SK-N-SH (cell line): ENCODE measurements around the gene FNDC3B. TPM values are rescaled to one million over a fixed set of nuclear protein-coding genes. Genes with fewer than 3 reads are reported as not detected.

Experiments used
- CTCF ChIA-PET: fragments of 300-600, 350-600 bp; formaldehyde crosslinking; extraction: SDS; loops from one replicate; lab custom pipeline; 2021; lab: Yijun Ruan, JAX
- POLR2A ChIA-PET: fragments of 350-600 bp; sonication (Branson Sonifier 250); formaldehyde crosslinking; extraction: SDS; loops from one replicate; lab custom pipeline; 2020; ENCODE audit warnings: antibody characterized with exemption, inconsistent platforms; lab: Yijun Ruan, JAX
- DNase-seq: peaks from one replicate; pipeline ENCODE4 v3.0.0; 2012
- H2AFZ ChIP-seq: fragments of 200-600 bp; sonication (generic); 2 replicates; pipeline ENCODE4 v1.8.1; 2016; ENCODE audit warnings: antibody characterized with exemption, mild to moderate bottlenecking, low read depth
- H3F3A ChIP-seq: fragments of 200-600 bp; sonication (generic); replicated peaks from 2 replicates; pipeline ENCODE3; 2016; ENCODE audit warnings: antibody characterized with exemption, mild to moderate bottlenecking; ENCODE audit not compliant: insufficient read depth
- H3K27ac ChIP-seq, 2 experiments: fragments of 200-500 bp in 1 of 2; fragments of 200-600 bp in 1 of 2; sonication (Bioruptor generic) in 1 of 2; sonication (generic), shearing (Covaris generic) in 1 of 2; 2 replicates each; pipeline versions ENCODE4 v1.5.1 to v1.6.1; 2014 to 2016; ENCODE audit warnings: low read depth in 2 of 2, inconsistent platforms in 1 of 2, low read length in 1 of 2, mild to moderate bottlenecking in 1 of 2, mixed read lengths in 1 of 2
- H3K27me3 ChIP-seq: fragments of 200-600 bp; sonication (generic), shearing (Covaris generic); 2 replicates; pipeline ENCODE4 v1.6.1; 2016; ENCODE audit warnings: mixed run types; ENCODE audit not compliant: insufficient read depth
- H3K36me3 ChIP-seq, 2 experiments: fragments of 200-500 bp in 1 of 2; fragments of 200-600 bp in 1 of 2; sonication (Bioruptor generic) in 1 of 2; sonication (generic) in 1 of 2; replicated peaks in 1 of 2; 2 replicates each; pipeline versions ENCODE3 to v1.5.1; 2014 to 2016; ENCODE audit warnings: low read length in 1 of 2, mild to moderate bottlenecking in 1 of 2; ENCODE audit not compliant: insufficient read depth in 2 of 2, control insufficient read depth in 1 of 2
- H3K4me1 ChIP-seq, 2 experiments: fragments of 200-500 bp in 1 of 2; fragments of 200-600 bp in 1 of 2; sonication (Bioruptor generic) in 1 of 2; sonication (generic), shearing (Covaris generic) in 1 of 2; 2 replicates each; pipeline versions ENCODE4 v1.5.1 to v1.6.1; 2014 to 2016; ENCODE audit warnings: low read depth in 1 of 2, low read length in 1 of 2, mixed run types in 1 of 2; ENCODE audit not compliant: insufficient read depth in 2 of 2, control insufficient read depth in 1 of 2
- H3K4me2 ChIP-seq: fragments of 200-600 bp; sonication (generic), shearing (Covaris generic); 2 replicates; pipeline ENCODE4 v1.6.1; 2017; ENCODE audit warnings: mixed run types
- H3K4me3 ChIP-seq, 2 experiments: fragments of 200-500 bp in 1 of 2; fragments of 200-600 bp in 1 of 2; sonication (Bioruptor generic) in 1 of 2; sonication (generic), shearing (Covaris generic) in 1 of 2; 2 replicates each; pipeline versions ENCODE4 v1.5.1 to v1.8.1; 2014 to 2016; ENCODE audit warnings: low read depth in 2 of 2, inconsistent platforms in 1 of 2, low read length in 1 of 2, mild to moderate bottlenecking in 1 of 2, mixed read lengths in 1 of 2, moderate library complexity in 1 of 2
- H3K79me2 ChIP-seq: fragments of 200-600 bp; sonication (generic); 2 replicates; pipeline ENCODE4 v1.8.1; 2017; ENCODE audit warnings: mild to moderate bottlenecking; ENCODE audit not compliant: insufficient read depth
- H3K9ac ChIP-seq: fragments of 200-600 bp; sonication (generic); 2 replicates; pipeline ENCODE4 v1.6.1; 2017; ENCODE audit warnings: mixed run types
- H3K9me2 ChIP-seq: fragments of 200-600 bp; sonication (generic); 2 replicates; pipeline ENCODE4 v1.6.1; 2017; ENCODE audit warnings: mixed run types
- H3K9me3 ChIP-seq: fragments of 200-600 bp; sonication (generic); 2 replicates; pipeline ENCODE4 v1.6.1; 2017; ENCODE audit warnings: mixed run types, mild to moderate bottlenecking, moderate library complexity
- H4K20me1 ChIP-seq: fragments of 200-600 bp; sonication (generic); 2 replicates; pipeline ENCODE4 v1.6.1; 2017; ENCODE audit warnings: mild to moderate bottlenecking, mixed run types; ENCODE audit not compliant: insufficient read depth
- EP300 ChIP-seq, 2 experiments: IDR thresholded peaks; 2 replicates each; pipeline versions ENCODE4 v1.4.0 to v1.6.1; 2012; ENCODE audit warnings: borderline replicate concordance in 1 of 2, low read depth in 1 of 2, low read length in 1 of 2
- GABPA ChIP-seq: IDR thresholded peaks from 2 replicates; pipeline ENCODE4 v1.4.0; 2012; ENCODE audit warnings: low read depth, mild to moderate bottlenecking
- WGBS: methylation state at CpG from one replicate; pipeline ENCODE4 v1.1.6; 2017; ENCODE audit warnings: low lambda C conversion rate; 5-methylcytosine and 5-hydroxymethylcytosine counted together
- polyA plus RNA-seq, 3 experiments: library from polyadenylated mRNA; depleted of rRNA; stranded (reverse); fragments of >200 nt; gene quantifications; 2 replicates each; pipeline ENCODE4 v1.2.3, GENCODE V29; 2012
- TF ChIP-seq, protein P1 (sequence below): IDR thresholded peaks from 2 replicates; pipeline ENCODE4 v1.4.0; 2012; ENCODE audit warnings: low read depth, borderline replicate concordance
- TF ChIP-seq, protein P2 (sequence below): IDR thresholded peaks from 2 replicates; pipeline ENCODE4 v1.6.1; 2012; ENCODE audit warnings: mild to moderate bottlenecking, low read depth, low read length, moderate library complexity
- TF ChIP-seq, protein P3 (sequence below): fragments of 150-350 bp; IDR thresholded peaks from 2 replicates; pipeline ENCODE4 v1.6.1; 2016; ENCODE audit warnings: mild to moderate bottlenecking, low read depth, low read length
- TF ChIP-seq, protein P4 (sequence below): fragments of 150-350 bp; IDR thresholded peaks from 2 replicates; pipeline ENCODE4 v1.6.1; 2017; ENCODE audit warnings: antibody characterized with exemption, low read length, low read depth, borderline replicate concordance
- TF ChIP-seq, protein P5 (sequence below): fragments of 200-600 bp; sonication (generic); IDR thresholded peaks from 2 replicates; pipeline ENCODE4 v1.6.1; 2017; ENCODE audit warnings: antibody characterized with exemption, mild to moderate bottlenecking, moderate library complexity

Gene FNDC3B
- polyA plus RNA-seq, 1 of the 3 experiments (the other 2 are of a cell fraction) = 10.4 TPM

DNA sequence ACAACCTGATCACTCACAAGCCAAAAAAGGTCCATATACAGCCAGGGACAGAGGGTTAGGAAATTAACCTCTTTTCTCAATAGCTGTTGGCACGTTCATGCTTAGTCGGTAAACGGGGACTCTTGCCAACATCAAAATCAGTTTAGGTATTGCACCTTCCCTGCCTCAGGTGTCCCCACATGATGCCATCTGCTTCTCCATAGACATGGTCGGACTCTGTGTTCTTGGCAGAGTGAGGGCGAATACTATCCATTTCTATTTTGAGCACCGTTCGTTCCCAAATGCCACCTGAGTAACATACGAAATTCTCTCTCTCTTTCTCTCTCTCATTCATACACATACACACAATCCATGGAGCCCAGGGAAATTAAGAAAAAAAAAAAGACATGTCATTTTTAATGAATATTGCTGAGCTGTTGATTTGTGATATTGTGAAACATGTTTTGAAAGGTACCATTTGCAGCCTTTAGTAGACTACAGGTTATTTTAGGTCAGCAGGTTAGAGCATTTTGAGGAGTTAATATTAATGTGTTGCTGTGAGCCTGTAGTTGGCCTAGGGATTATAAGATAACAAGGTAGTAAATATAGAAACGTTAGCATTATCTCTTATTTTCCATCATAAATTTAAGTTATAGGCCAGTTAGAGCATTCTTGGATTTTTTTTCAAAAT, 330.3 kb downstream of the FNDC3B start:
- Histone ChIP-seq H3K4me3 (no peak overlapping the region), H3K79me2 (no peaks in the 10 kb centered on the region), H3K4me2 (no peak overlapping the region), H3K27me3 (no peaks in the 10 kb centered on the region), H3K4me1 (peaks cover 0 to 7% of the 10 kb centered on the region in 2 experiments; a peak in 2 of 4 replicates), H3F3A (peaks cover 3% of the 10 kb centered on the region), H3K36me3 (peaks cover 45 to 52% of the 10 kb centered on the region in 2 experiments), H3K9ac (no peak overlapping the region), H2AFZ (no peak overlapping the region), H3K9me3 (no peaks in the 10 kb centered on the region), H3K9me2 (no peaks in the 10 kb centered on the region), H3K27ac (no peak overlapping the region), H4K20me1 (no peaks in the 10 kb centered on the region)
- TF ChIP-seq, protein P1, sequence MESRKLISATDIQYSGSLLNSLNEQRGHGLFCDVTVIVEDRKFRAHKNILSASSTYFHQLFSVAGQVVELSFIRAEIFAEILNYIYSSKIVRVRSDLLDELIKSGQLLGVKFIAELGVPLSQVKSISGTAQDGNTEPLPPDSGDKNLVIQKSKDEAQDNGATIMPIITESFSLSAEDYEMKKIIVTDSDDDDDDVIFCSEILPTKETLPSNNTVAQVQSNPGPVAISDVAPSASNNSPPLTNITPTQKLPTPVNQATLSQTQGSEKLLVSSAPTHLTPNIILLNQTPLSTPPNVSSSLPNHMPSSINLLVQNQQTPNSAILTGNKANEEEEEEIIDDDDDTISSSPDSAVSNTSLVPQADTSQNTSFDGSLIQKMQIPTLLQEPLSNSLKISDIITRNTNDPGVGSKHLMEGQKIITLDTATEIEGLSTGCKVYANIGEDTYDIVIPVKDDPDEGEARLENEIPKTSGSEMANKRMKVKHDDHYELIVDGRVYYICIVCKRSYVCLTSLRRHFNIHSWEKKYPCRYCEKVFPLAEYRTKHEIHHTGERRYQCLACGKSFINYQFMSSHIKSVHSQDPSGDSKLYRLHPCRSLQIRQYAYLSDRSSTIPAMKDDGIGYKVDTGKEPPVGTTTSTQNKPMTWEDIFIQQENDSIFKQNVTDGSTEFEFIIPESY = no peak
- TF ChIP-seq, protein P2, sequence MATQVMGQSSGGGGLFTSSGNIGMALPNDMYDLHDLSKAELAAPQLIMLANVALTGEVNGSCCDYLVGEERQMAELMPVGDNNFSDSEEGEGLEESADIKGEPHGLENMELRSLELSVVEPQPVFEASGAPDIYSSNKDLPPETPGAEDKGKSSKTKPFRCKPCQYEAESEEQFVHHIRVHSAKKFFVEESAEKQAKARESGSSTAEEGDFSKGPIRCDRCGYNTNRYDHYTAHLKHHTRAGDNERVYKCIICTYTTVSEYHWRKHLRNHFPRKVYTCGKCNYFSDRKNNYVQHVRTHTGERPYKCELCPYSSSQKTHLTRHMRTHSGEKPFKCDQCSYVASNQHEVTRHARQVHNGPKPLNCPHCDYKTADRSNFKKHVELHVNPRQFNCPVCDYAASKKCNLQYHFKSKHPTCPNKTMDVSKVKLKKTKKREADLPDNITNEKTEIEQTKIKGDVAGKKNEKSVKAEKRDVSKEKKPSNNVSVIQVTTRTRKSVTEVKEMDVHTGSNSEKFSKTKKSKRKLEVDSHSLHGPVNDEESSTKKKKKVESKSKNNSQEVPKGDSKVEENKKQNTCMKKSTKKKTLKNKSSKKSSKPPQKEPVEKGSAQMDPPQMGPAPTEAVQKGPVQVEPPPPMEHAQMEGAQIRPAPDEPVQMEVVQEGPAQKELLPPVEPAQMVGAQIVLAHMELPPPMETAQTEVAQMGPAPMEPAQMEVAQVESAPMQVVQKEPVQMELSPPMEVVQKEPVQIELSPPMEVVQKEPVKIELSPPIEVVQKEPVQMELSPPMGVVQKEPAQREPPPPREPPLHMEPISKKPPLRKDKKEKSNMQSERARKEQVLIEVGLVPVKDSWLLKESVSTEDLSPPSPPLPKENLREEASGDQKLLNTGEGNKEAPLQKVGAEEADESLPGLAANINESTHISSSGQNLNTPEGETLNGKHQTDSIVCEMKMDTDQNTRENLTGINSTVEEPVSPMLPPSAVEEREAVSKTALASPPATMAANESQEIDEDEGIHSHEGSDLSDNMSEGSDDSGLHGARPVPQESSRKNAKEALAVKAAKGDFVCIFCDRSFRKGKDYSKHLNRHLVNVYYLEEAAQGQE = no peak
- TF ChIP-seq, protein P3, sequence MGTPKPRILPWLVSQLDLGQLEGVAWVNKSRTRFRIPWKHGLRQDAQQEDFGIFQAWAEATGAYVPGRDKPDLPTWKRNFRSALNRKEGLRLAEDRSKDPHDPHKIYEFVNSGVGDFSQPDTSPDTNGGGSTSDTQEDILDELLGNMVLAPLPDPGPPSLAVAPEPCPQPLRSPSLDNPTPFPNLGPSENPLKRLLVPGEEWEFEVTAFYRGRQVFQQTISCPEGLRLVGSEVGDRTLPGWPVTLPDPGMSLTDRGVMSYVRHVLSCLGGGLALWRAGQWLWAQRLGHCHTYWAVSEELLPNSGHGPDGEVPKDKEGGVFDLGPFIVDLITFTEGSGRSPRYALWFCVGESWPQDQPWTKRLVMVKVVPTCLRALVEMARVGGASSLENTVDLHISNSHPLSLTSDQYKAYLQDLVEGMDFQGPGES = no peak
- TF ChIP-seq, protein P4, sequence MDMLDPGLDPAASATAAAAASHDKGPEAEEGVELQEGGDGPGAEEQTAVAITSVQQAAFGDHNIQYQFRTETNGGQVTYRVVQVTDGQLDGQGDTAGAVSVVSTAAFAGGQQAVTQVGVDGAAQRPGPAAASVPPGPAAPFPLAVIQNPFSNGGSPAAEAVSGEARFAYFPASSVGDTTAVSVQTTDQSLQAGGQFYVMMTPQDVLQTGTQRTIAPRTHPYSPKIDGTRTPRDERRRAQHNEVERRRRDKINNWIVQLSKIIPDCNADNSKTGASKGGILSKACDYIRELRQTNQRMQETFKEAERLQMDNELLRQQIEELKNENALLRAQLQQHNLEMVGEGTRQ = no peak
- TF ChIP-seq GABPA (no peak), EP300 (IDR thresholded peaks at IDR 0.05; ENCODE audit: borderline replicate concordance in 1 of 2, low read depth in 1 of 2, low read length in 1 of 2) (no peak)
- TF ChIP-seq, protein P5, sequence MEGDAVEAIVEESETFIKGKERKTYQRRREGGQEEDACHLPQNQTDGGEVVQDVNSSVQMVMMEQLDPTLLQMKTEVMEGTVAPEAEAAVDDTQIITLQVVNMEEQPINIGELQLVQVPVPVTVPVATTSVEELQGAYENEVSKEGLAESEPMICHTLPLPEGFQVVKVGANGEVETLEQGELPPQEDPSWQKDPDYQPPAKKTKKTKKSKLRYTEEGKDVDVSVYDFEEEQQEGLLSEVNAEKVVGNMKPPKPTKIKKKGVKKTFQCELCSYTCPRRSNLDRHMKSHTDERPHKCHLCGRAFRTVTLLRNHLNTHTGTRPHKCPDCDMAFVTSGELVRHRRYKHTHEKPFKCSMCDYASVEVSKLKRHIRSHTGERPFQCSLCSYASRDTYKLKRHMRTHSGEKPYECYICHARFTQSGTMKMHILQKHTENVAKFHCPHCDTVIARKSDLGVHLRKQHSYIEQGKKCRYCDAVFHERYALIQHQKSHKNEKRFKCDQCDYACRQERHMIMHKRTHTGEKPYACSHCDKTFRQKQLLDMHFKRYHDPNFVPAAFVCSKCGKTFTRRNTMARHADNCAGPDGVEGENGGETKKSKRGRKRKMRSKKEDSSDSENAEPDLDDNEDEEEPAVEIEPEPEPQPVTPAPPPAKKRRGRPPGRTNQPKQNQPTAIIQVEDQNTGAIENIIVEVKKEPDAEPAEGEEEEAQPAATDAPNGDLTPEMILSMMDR = no peak
- ChIA-PET CTCF (interaction anchor here (1.3 to 1.5 kb wide), 2 partner anchors 10 to 107 kb away, joined by 3 to 4 read pairs; no protein-coding TSS in a partner anchor), POLR2A (no interaction called here)
- 93% methylated on average over 9 of the region's 9 CpGs for WGBS
- no peak for DNase-seq
